HepG2 (cell line): ENCODE data around the gene C2orf49. TPM values are rescaled to one million over a fixed set of nuclear protein-coding genes. Genes with fewer than 3 reads are reported as not detected.
A peak's percentile ranks its signal among the peaks of the same experiment; 100 is the strongest.

Experiments used
- AHR ChIP-seq: IDR thresholded peaks from 2 replicates; pipeline ENCODE4 v1.6.1; 2018; ENCODE audit warnings: missing genetic modification reagents, missing compliant biosample characterization
- KDM4B ChIP-seq: sonication (generic); formaldehyde crosslinking; IDR thresholded peaks from 2 replicates; pipeline ENCODE4 v1.4.0; 2020; ENCODE audit warnings: missing genetic modification reagents
- KLF16 ChIP-seq, 2 experiments: sonication (generic) in 1 of 2; formaldehyde crosslinking in 1 of 2; IDR thresholded peaks; 2 replicates each; pipeline versions ENCODE4 v1.6.1 to v1.8.0; 2016 to 2023; ENCODE audit warnings: missing genetic modification reagents in 2 of 2, missing compliant biosample characterization in 1 of 2
- RELA ChIP-seq: sonication (generic); formaldehyde crosslinking; IDR thresholded peaks from 2 replicates; pipeline ENCODE4 v1.4.0; 2020; ENCODE audit warnings: missing genetic modification reagents
- SP140L ChIP-seq: sonication (generic); formaldehyde crosslinking; IDR thresholded peaks from 2 replicates; pipeline ENCODE4 v1.4.0; 2020; ENCODE audit warnings: missing genetic modification reagents, borderline replicate concordance
- TOE1 ChIP-seq: sonication (generic); formaldehyde crosslinking; IDR thresholded peaks from 2 replicates; pipeline ENCODE4 v1.4.0; 2020; ENCODE audit warnings: mild to moderate bottlenecking, missing genetic modification reagents
- ZBED4 ChIP-seq: sonication (generic); formaldehyde crosslinking; IDR thresholded peaks from 2 replicates; pipeline ENCODE4 v1.4.0; 2020; ENCODE audit warnings: missing genetic modification reagents, borderline replicate concordance
- ZBTB21 ChIP-seq: sonication (generic); formaldehyde crosslinking; IDR thresholded peaks from 2 replicates; pipeline ENCODE4 v1.4.0; 2020; ENCODE audit warnings: missing genetic modification reagents
- ZFP37 ChIP-seq: sonication (generic); formaldehyde crosslinking; IDR thresholded peaks from 2 replicates; pipeline ENCODE4 v1.4.0; 2020; ENCODE audit warnings: missing genetic modification reagents, borderline replicate concordance
- ZHX2 ChIP-seq, 2 experiments: sonication (generic) in 1 of 2; formaldehyde crosslinking in 1 of 2; IDR thresholded peaks; 2 replicates each; pipeline versions ENCODE4 v1.6.1 to v1.9.0; 2014 to 2022; ENCODE audit warnings: antibody characterized with exemption in 1 of 2, borderline replicate concordance in 1 of 2, inconsistent platforms in 1 of 2, low read depth in 1 of 2, missing genetic modification reagents in 1 of 2
- ZNF20 ChIP-seq: sonication (generic); formaldehyde crosslinking; IDR thresholded peaks from 2 replicates; pipeline ENCODE4 v1.4.0; 2020; ENCODE audit warnings: mild to moderate bottlenecking, moderate library complexity, missing genetic modification reagents
- ZNF235 ChIP-seq: sonication (generic); formaldehyde crosslinking; IDR thresholded peaks from 2 replicates; pipeline ENCODE4 v1.8.1; 2023; ENCODE audit warnings: mild to moderate bottlenecking, missing genetic modification reagents, borderline replicate concordance
- ZNF280D ChIP-seq: sonication (generic); formaldehyde crosslinking; IDR thresholded peaks from 2 replicates; pipeline ENCODE4 v1.5.1; 2020; ENCODE audit warnings: mild to moderate bottlenecking, missing genetic modification reagents
- ZNF558 ChIP-seq: sonication (generic); formaldehyde crosslinking; IDR thresholded peaks from 2 replicates; pipeline ENCODE4 v1.9.0; 2022; ENCODE audit warnings: mild to moderate bottlenecking, missing genetic modification reagents, borderline replicate concordance
- polyA plus RNA-seq, 8 experiments: library from polyadenylated mRNA; depleted of rRNA in 3 of 8; stranded (reverse) in 7 of 8; unstranded in 1 of 8; fragments of >200 nt; fragmentation: Illumina TruSeq in 4 of 8; extraction: Trizol in 4 of 8; gene quantifications; 2 replicates each; pipeline versions ENCODE4 v1.2.1 to v1.2.3, GENCODE V29; 2011 to 2016; ENCODE audit warnings: low read depth in 4 of 8, missing spikeins in 1 of 8, mixed read lengths in 1 of 8; ENCODE audit not compliant: insufficient read depth in 1 of 8
- total RNA-seq, 5 experiments: library from RNA; depleted of rRNA; stranded (reverse); fragments of >200 nt; fragmentation: Illumina TruSeq; extraction: Trizol; gene quantifications; 2 replicates each; pipeline ENCODE4 v1.2.3, GENCODE V29; 2016; ENCODE audit warnings: low read depth in 1 of 5

The C2orf49 gene
- total and polyA plus RNA-seq, 2 of the 13 experiments (the other 11 are each of a cell fraction or from before 2014, with no cell fraction given), result 24.7 to 28.8 TPM

- TF ChIP-seq ZHX2 (IDR thresholded peaks at IDR 0.05; ENCODE audit: low read depth) (no peak), ZHX2 (CRISPR knock-in tag; IDR thresholded peaks at IDR 0.05; ENCODE audit: borderline replicate concordance) (peak; percentile 59; the same call in 1 of the 2 replicates), SP140L (CRISPR knock-in tag) (peak; percentile 62; the same call in 1 of the 2 replicates), ZNF235 (CRISPR knock-in tag) (0 out of 2 replicates have a peak, but pooled peaks have one; percentile 66), KDM4B (peak; percentile 29; the same call in 1 of the 2 replicates), ZFP37 (CRISPR knock-in tag) (peak; percentile 62; the same call in 1 of the 2 replicates), ZBTB21 (CRISPR knock-in tag) (no peak), AHR (CRISPR knock-in tag) (peak; percentile 75; the same call in 1 of the 2 replicates), ZNF20 (no peak), TOE1 (CRISPR knock-in tag) (no peak), ZNF280D (CRISPR knock-in tag) (no peak), ZNF558 (CRISPR knock-in tag) (peak; percentile 59; the same call in 1 of the 2 replicates), RELA (0 out of 2 replicates have a peak, but pooled peaks have one; percentile 60), KLF16 (CRISPR knock-in tag; IDR thresholded peaks at IDR 0.05) (peak; percentile 60 to 70; a peak in 3 of 4 replicates), ZBED4 (no peak)
These were observed 7.5 kb upstream of the C2orf49 start, which contains the start of gene TGFBRAP1 (continued) for GRCh38 chr2:105329561-105330495.
